ENCODE measurements around the gene LPAR1. TPM values are rescaled to one million over a fixed set of nuclear protein-coding genes. Genes with fewer than 3 reads are reported as not detected.

The LPAR1 gene
- total RNA-seq, 1 donor from 2014 or later = 11.5 TPM

DNA sequence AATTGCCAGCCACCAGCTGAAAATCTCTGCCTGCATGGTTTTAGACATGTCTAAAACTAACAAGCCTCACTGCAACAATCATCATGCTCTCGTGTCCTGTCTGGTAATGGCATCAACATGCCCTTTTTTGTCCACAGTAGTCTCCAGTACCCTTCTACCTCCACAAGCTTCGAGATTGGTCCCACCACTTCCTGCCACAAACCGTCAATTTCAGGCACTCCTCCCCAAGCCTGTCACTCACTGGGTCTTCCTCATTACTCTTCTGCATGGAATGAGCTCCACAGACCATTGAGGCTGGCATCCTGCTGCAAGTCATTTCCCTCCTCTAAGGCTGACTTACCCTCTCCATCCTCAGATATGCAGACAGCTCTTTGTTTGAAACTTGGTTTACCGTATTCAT lies 9.0 kb downstream of the LPAR1 start:
- Mint-ChIP-seq H3K9me3 (ENCODE audit: unreplicated experiment) (peaks cover 7% of the 10 kb centered on the region), H3K27ac (ENCODE audit: unreplicated experiment) (no peak overlapping the region), H3K4me1 (ENCODE audit: low read depth, unreplicated experiment) (no peaks in the 10 kb centered on the region), H3K4me3 (ENCODE audit: unreplicated experiment) (peak overlapping the region; percentile 36), H3K36me3 (ENCODE audit: low read depth, unreplicated experiment) (peaks cover 5% of the 10 kb centered on the region), H3K27me3 (ENCODE audit: low read depth, unreplicated experiment) (no peaks in the 10 kb centered on the region)
- peaks cover 42% of the 10 kb centered on the region for H3K79me2 ChIP-seq (ENCODE audit: insufficient read depth, low read length)
- no peaks in the 10 kb centered on the region for H3K9me3 ChIP-seq (ENCODE audit: insufficient read depth, low read depth, low read length)
- DNase-seq (ENCODE audit: low read depth) = no peak
- no peak overlapping the region for H3K27ac ChIP-seq (ENCODE audit: low read depth, low read length)
- H3K27me3 ChIP-seq (ENCODE audit: insufficient read depth, low read length) = no peaks in the 10 kb centered on the region
- peaks cover 5% of the 10 kb centered on the region for H3K36me3 ChIP-seq (ENCODE audit: insufficient read depth, low read length)
- H3K4me2 ChIP-seq (ENCODE audit: low read length) = no peak overlapping the region
- no peaks in the 10 kb centered on the region for H3K4me1 ChIP-seq (ENCODE audit: insufficient read depth, low read length)
- TF ChIP-seq, protein P1, sequence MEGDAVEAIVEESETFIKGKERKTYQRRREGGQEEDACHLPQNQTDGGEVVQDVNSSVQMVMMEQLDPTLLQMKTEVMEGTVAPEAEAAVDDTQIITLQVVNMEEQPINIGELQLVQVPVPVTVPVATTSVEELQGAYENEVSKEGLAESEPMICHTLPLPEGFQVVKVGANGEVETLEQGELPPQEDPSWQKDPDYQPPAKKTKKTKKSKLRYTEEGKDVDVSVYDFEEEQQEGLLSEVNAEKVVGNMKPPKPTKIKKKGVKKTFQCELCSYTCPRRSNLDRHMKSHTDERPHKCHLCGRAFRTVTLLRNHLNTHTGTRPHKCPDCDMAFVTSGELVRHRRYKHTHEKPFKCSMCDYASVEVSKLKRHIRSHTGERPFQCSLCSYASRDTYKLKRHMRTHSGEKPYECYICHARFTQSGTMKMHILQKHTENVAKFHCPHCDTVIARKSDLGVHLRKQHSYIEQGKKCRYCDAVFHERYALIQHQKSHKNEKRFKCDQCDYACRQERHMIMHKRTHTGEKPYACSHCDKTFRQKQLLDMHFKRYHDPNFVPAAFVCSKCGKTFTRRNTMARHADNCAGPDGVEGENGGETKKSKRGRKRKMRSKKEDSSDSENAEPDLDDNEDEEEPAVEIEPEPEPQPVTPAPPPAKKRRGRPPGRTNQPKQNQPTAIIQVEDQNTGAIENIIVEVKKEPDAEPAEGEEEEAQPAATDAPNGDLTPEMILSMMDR (IDR thresholded peaks at IDR 0.05; ENCODE audit: insufficient read depth, low read depth, low read length) = no peak
- TF ChIP-seq EZH2 (IDR thresholded peaks at IDR 0.05; ENCODE audit: insufficient read depth, low read length) = no peak
- peaks cover 5% of the 10 kb centered on the region for H4K20me1 ChIP-seq (ENCODE audit: insufficient read depth, low read length)
- no peak overlapping the region for H3K9ac ChIP-seq (ENCODE audit: low read length)
- H3K4me3 ChIP-seq (ENCODE audit: insufficient read depth, low read depth, low read length) = no peak overlapping the region
- FAIRE-seq = no peak
- no peak overlapping the region for H2AFZ ChIP-seq (ENCODE audit: low read depth, low read length)

DNA sequence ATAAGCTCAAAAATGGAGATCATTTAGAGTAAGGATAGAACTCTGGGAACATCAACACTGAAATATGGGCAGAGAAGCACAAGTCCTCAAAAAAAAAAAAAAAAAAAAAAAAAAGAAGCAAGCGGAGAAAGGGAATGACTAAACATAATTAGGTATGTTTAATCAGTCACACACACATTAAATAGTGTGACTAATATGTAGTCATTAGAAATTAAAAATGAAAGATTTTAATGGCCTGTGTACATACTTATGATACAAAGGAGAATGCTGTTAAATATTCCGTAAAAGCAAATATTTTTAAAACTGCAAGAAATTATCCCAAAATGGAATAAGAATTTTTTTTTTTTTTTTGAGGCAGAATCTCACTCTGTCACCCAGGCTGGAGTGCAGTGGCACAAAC lies 10.5 kb downstream of the LPAR1 start:
- H3K36me3 Mint-ChIP-seq (ENCODE audit: low read depth, unreplicated experiment) = peaks cover 5% of the 10 kb centered on the region
- no peak overlapping the region for H3K4me2 ChIP-seq (ENCODE audit: low read length)
- H3K27ac ChIP-seq (ENCODE audit: low read depth, low read length) = no peak overlapping the region
- H3K27me3 Mint-ChIP-seq (ENCODE audit: low read depth, unreplicated experiment) = no peaks in the 10 kb centered on the region
- H3K9me3 Mint-ChIP-seq (ENCODE audit: unreplicated experiment) = peaks cover 7% of the 10 kb centered on the region
- H3K4me1 ChIP-seq (ENCODE audit: insufficient read depth, low read length) = no peaks in the 10 kb centered on the region
- H3K27ac Mint-ChIP-seq (ENCODE audit: unreplicated experiment) = no peak overlapping the region
- DNase-seq (ENCODE audit: low read depth) = no peak
- H3K4me3 ChIP-seq (ENCODE audit: insufficient read depth, low read depth, low read length) = no peak overlapping the region
- no peaks in the 10 kb centered on the region for H3K27me3 ChIP-seq (ENCODE audit: insufficient read depth, low read length)
- FAIRE-seq = no peak
- no peak overlapping the region for H2AFZ ChIP-seq (ENCODE audit: low read depth, low read length)
- peaks cover 43% of the 10 kb centered on the region for H3K79me2 ChIP-seq (ENCODE audit: insufficient read depth, low read length)
- no peak for TF ChIP-seq EZH2 (IDR thresholded peaks at IDR 0.05; ENCODE audit: insufficient read depth, low read length)
- TF ChIP-seq, protein P1 (IDR thresholded peaks at IDR 0.05; ENCODE audit: insufficient read depth, low read depth, low read length) = no peak
- no peak overlapping the region for H3K4me3 Mint-ChIP-seq (ENCODE audit: unreplicated experiment)
- H3K4me1 Mint-ChIP-seq (ENCODE audit: low read depth, unreplicated experiment) = peaks cover 4% of the 10 kb centered on the region
- H4K20me1 ChIP-seq (ENCODE audit: insufficient read depth, low read length) = no peaks in the 10 kb centered on the region
- no peaks in the 10 kb centered on the region for H3K9me3 ChIP-seq (ENCODE audit: insufficient read depth, low read depth, low read length)
- H3K36me3 ChIP-seq (ENCODE audit: insufficient read depth, low read length) = peaks cover 5% of the 10 kb centered on the region
- H3K9ac ChIP-seq (ENCODE audit: low read length) = no peak overlapping the region

DNA sequence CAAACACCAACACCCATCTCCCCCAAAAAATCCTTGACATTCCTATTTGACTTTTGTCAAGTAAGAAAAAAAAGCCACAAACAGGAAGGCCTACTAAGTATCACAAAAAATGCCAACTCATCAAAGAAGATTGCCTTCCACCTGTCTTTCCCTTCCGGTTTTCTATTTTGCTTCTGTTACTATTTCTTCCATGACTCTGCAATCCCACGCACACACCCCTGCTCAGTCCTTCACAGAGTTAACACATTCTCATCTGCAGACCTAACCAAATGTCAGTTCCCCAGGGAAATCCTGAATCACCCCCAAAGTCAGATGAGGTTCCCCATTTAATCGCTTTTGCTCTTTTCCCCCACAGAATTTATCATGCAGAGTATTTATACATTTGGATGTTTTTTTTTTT lies 15.1 kb downstream of the LPAR1 start:
- peaks cover 2% of the 10 kb centered on the region for H3K36me3 Mint-ChIP-seq (ENCODE audit: low read depth, unreplicated experiment)
- Histone ChIP-seq H3K4me2 (ENCODE audit: low read length) (no peak overlapping the region), H3K9ac (ENCODE audit: low read length) (no peak overlapping the region), H3K9me3 (ENCODE audit: insufficient read depth, low read depth, low read length) (no peaks in the 10 kb centered on the region), H3K79me2 (ENCODE audit: insufficient read depth, low read length) (peaks cover 20% of the 10 kb centered on the region), H3K4me1 (ENCODE audit: insufficient read depth, low read length) (no peaks in the 10 kb centered on the region), H3K4me3 (ENCODE audit: insufficient read depth, low read depth, low read length) (no peak overlapping the region), H3K27me3 (ENCODE audit: insufficient read depth, low read length) (no peaks in the 10 kb centered on the region), H4K20me1 (ENCODE audit: insufficient read depth, low read length) (no peaks in the 10 kb centered on the region), H2AFZ (ENCODE audit: low read depth, low read length) (no peak overlapping the region), H3K27ac (ENCODE audit: low read depth, low read length) (no peak overlapping the region), H3K36me3 (ENCODE audit: insufficient read depth, low read length) (no peaks in the 10 kb centered on the region)
- no peak overlapping the region for H3K4me3 Mint-ChIP-seq (ENCODE audit: unreplicated experiment)
- peaks cover 4% of the 10 kb centered on the region for H3K4me1 Mint-ChIP-seq (ENCODE audit: low read depth, unreplicated experiment)
- no peaks in the 10 kb centered on the region for H3K27me3 Mint-ChIP-seq (ENCODE audit: low read depth, unreplicated experiment)
- H3K27ac Mint-ChIP-seq (ENCODE audit: unreplicated experiment) = no peak overlapping the region
- DNase-seq (ENCODE audit: low read depth) (no peak), FAIRE-seq (no peak)
- peaks cover 6% of the 10 kb centered on the region for H3K9me3 Mint-ChIP-seq (ENCODE audit: unreplicated experiment)
- no peak for TF ChIP-seq EZH2 (IDR thresholded peaks at IDR 0.05; ENCODE audit: insufficient read depth, low read length)
- TF ChIP-seq, protein P1 (IDR thresholded peaks at IDR 0.05; ENCODE audit: insufficient read depth, low read depth, low read length) = no peak

All from astrocyte (in vitro differentiated cells and primary cell).